Neural cell (in vitro differentiated cells): ENCODE data around the gene BMP7. TPM values are rescaled to one million over a fixed set of nuclear protein-coding genes. Genes with fewer than 3 reads are reported as not detected.

Experiments used
- H2AFZ ChIP-seq: fragments of 200-600, 300-800 bp; sonication (generic), shearing (Covaris generic); 2 replicates; pipeline ENCODE4 v1.6.0; 2014; ENCODE audit warnings: low read depth, mild to moderate bottlenecking, antibody characterized with exemption, low read length, moderate library complexity
- H3F3A ChIP-seq: fragments of 200-600 bp; shearing (Covaris generic); 2 replicates; pipeline ENCODE4 v1.6.1; 2016; ENCODE audit warnings: mild to moderate bottlenecking, moderate library complexity, mixed read lengths, antibody characterized with exemption, low read length; ENCODE audit not compliant: insufficient read depth, poor library complexity, severe bottlenecking
- H3K27ac ChIP-seq: fragments of 200-600, 300-800 bp; sonication (generic), shearing (Covaris generic); 2 replicates; pipeline ENCODE4 v1.5.1; 2014; ENCODE audit warnings: mild to moderate bottlenecking, low read length, moderate library complexity
- H3K27me3 ChIP-seq: fragments of 300-800, 200-600 bp; sonication (generic), shearing (Covaris generic); 2 replicates; pipeline ENCODE4 v1.6.0; 2014; ENCODE audit warnings: mild to moderate bottlenecking, low read depth, low read length, moderate library complexity; ENCODE audit not compliant: insufficient read depth
- H3K36me3 ChIP-seq: fragments of 300-800, 200-600 bp; sonication (generic), shearing (Covaris generic); 2 replicates; pipeline ENCODE4 v1.5.1; 2014; ENCODE audit warnings: mild to moderate bottlenecking, antibody characterized with exemption, low read length, moderate library complexity; ENCODE audit not compliant: insufficient read depth
- H3K4me2 ChIP-seq: fragments of 300-800, 200-600 bp; sonication (generic), shearing (Covaris generic); 2 replicates; pipeline ENCODE4 v1.6.0; 2014; ENCODE audit warnings: mild to moderate bottlenecking, low read length
- H3K4me3 ChIP-seq: fragments of 300-800, 200-600 bp; sonication (generic), shearing (Covaris generic); 2 replicates; pipeline ENCODE4 v1.5.1; 2014; ENCODE audit warnings: mild to moderate bottlenecking, low read length, moderate library complexity
- H3K79me2 ChIP-seq: fragments of 200-600 bp; shearing (Covaris generic); replicated peaks from 2 replicates; pipeline ENCODE4 v1.6.0; 2014; ENCODE audit warnings: mild to moderate bottlenecking, low read length, moderate library complexity; ENCODE audit not compliant: insufficient read depth
- H3K9ac ChIP-seq: fragments of 300-800, 200-600 bp; sonication (generic), shearing (Covaris generic); 2 replicates; pipeline ENCODE4 v1.6.1; 2016; ENCODE audit warnings: mild to moderate bottlenecking, low read length, mixed read lengths
- H3K9me2 ChIP-seq: fragments of 200-600 bp; shearing (Covaris generic); 2 replicates; pipeline ENCODE4 v1.6.1; 2016; ENCODE audit warnings: mild to moderate bottlenecking, low read length, mixed read lengths; ENCODE audit not compliant: insufficient read depth
- H3K9me3 ChIP-seq: fragments of 200-600, 300-800 bp; sonication (generic), shearing (Covaris generic); 2 replicates; pipeline ENCODE4 v1.6.1; 2016; ENCODE audit warnings: mild to moderate bottlenecking, mixed run types, low read length, moderate library complexity, mixed read lengths
- H4K20me1 ChIP-seq: fragments of 200-600 bp; shearing (Covaris generic); 2 replicates; pipeline ENCODE4 v1.6.1; 2016; ENCODE audit warnings: mild to moderate bottlenecking, mixed run types; ENCODE audit not compliant: insufficient read depth
- CTCF ChIP-seq: fragments of 450-650 bp; IDR thresholded peaks from 2 replicates; pipeline ENCODE4 v1.5.1; 2014; ENCODE audit warnings: antibody characterized with exemption, mild to moderate bottlenecking, moderate library complexity; ENCODE audit not compliant: poor library complexity, severe bottlenecking
- EP300 ChIP-seq: fragments of 450-650 bp; conservative IDR thresholded peaks from 2 replicates; pipeline ENCODE4 v1.6.1; 2014; ENCODE audit warnings: antibody characterized with exemption, mild to moderate bottlenecking, moderate library complexity; ENCODE audit not compliant: poor library complexity, severe bottlenecking
- EZH2 ChIP-seq: fragments of 200-600, 300-800 bp; shearing (Covaris generic), sonication (generic); IDR thresholded peaks from 2 replicates; pipeline ENCODE4 v1.6.1; 2014; ENCODE audit warnings: antibody characterized with exemption, low read length, borderline replicate concordance, mild to moderate bottlenecking; ENCODE audit not compliant: insufficient read depth, poor library complexity, severe bottlenecking
- MXI1 ChIP-seq: fragments of 450-650 bp; conservative IDR thresholded peaks from 2 replicates; pipeline ENCODE4 v1.6.1; 2014; ENCODE audit warnings: antibody characterized with exemption, mild to moderate bottlenecking; ENCODE audit not compliant: poor library complexity, severe bottlenecking
- POLR2AphosphoS5 ChIP-seq: IDR thresholded peaks from 2 replicates; pipeline ENCODE4 v1.6.1; 2012
- RAD21 ChIP-seq: fragments of 450-650 bp; conservative IDR thresholded peaks from 2 replicates; pipeline ENCODE4 v1.6.1; 2014; ENCODE audit warnings: antibody characterized with exemption, mild to moderate bottlenecking, moderate library complexity
- REST ChIP-seq: IDR thresholded peaks from 2 replicates; pipeline ENCODE4 v1.6.1; 2012; ENCODE audit warnings: borderline replicate concordance
- SMC3 ChIP-seq: fragments of 450-650 bp; conservative IDR thresholded peaks from 2 replicates; pipeline ENCODE4 v1.6.1; 2014; ENCODE audit warnings: antibody characterized with exemption, mild to moderate bottlenecking, moderate library complexity; ENCODE audit not compliant: poor library complexity
- TAF1 ChIP-seq: IDR thresholded peaks from 2 replicates; pipeline ENCODE4 v1.6.1; 2012; ENCODE audit warnings: low read depth
- polyA plus RNA-seq: library from polyadenylated mRNA; depleted of rRNA; stranded (reverse); fragments of >200 nt; gene quantifications from 2 replicates; pipeline ENCODE4 v1.2.3, GENCODE V29; 2014

Gene BMP7
- polyA plus RNA-seq, 1 donor from 2014 or later = 3.6 TPM

GRCh38 chr20:57261457-57262251, 4.8 kb downstream of the BMP7 start:
- Histone ChIP-seq H3K4me3 (no peak overlapping the region), H3K9ac (no peak overlapping the region), H4K20me1 (no peaks in the 10 kb centered on the region), H3K9me2 (no peaks in the 10 kb centered on the region), H2AFZ (no peak overlapping the region), H3K27ac (no peak overlapping the region), H3K79me2 (no peaks in the 10 kb centered on the region), H3K27me3 (peaks cover 68% of the 10 kb centered on the region), H3K9me3 (no peaks in the 10 kb centered on the region), H3K4me2 (no peak overlapping the region), H3K36me3 (no peaks in the 10 kb centered on the region), H3F3A (no peaks in the 10 kb centered on the region)
- no peak for TF ChIP-seq SMC3
- no peak for TF ChIP-seq MXI1
- no peak for TF ChIP-seq EP300
- TF ChIP-seq TAF1 = no peak
- TF ChIP-seq REST = no peak
- no peak for TF ChIP-seq EZH2
- no peak for TF ChIP-seq POLR2AphosphoS5
- no peak for TF ChIP-seq RAD21
- no peak for TF ChIP-seq CTCF

- Histone ChIP-seq H3K79me2 (no peaks in the 10 kb centered on the region), H3K4me3 (no peak overlapping the region), H3K27me3 (peaks cover 62% of the 10 kb centered on the region), H3K4me2 (no peak overlapping the region), H3K36me3 (no peaks in the 10 kb centered on the region), H3K9me3 (no peaks in the 10 kb centered on the region), H3K9ac (no peak overlapping the region), H4K20me1 (no peaks in the 10 kb centered on the region), H3F3A (no peaks in the 10 kb centered on the region), H2AFZ (no peak overlapping the region), H3K9me2 (no peaks in the 10 kb centered on the region), H3K27ac (no peak overlapping the region)
- no peak for TF ChIP-seq RAD21
- no peak for TF ChIP-seq MXI1
- TF ChIP-seq REST = no peak
- no peak for TF ChIP-seq POLR2AphosphoS5
- no peak for TF ChIP-seq CTCF
- no peak for TF ChIP-seq EZH2
- no peak for TF ChIP-seq SMC3
- TF ChIP-seq EP300 = no peak
- no peak for TF ChIP-seq TAF1
Measured at GRCh38 chr20:57260934-57261333, 5.5 kb downstream of the BMP7 start.
